GM23338 (cell line): ENCODE results near the gene CDC25C. TPM values are rescaled to one million over a fixed set of nuclear protein-coding genes. Genes with fewer than 3 reads are reported as not detected.
A peak's percentile ranks its signal among the peaks of the same experiment; 100 is the strongest.

Experiments used
- ATAC-seq: fragments of 200-7000 bp; cut with Tn5 transposase; 3 replicates; pipeline ENCODE4 v1.9.1; 2020
- DNase-seq: peaks from one replicate; pipeline ENCODE4 v3.0.0-alpha.2; 2015; ENCODE audit warnings: low spot score
- H2AFZ ChIP-seq: fragments of 200-600 bp; sonication (generic); 2 replicates; pipeline ENCODE4 v1.8.0; 2016; ENCODE audit warnings: antibody characterized with exemption, mild to moderate bottlenecking, moderate library complexity
- H3F3A ChIP-seq: fragments of 200-600 bp; sonication (generic); replicated peaks from 2 replicates; pipeline ENCODE4 v1.8.0; 2017; ENCODE audit warnings: antibody characterized with exemption, mixed run types, low read depth
- H3K27ac ChIP-seq: fragments of 200-600 bp; sonication (generic); 2 replicates; pipeline ENCODE4 v1.6.1; 2016; ENCODE audit warnings: low read depth
- H3K27me3 ChIP-seq: fragments of 200-600 bp; sonication (generic); 2 replicates; pipeline ENCODE4 v1.8.0; 2016; ENCODE audit warnings: mild to moderate bottlenecking, mixed run types, moderate library complexity; ENCODE audit not compliant: insufficient read depth
- H3K36me3 ChIP-seq: fragments of 200-600 bp; sonication (generic); 2 replicates; pipeline ENCODE4 v1.8.0; 2016; ENCODE audit warnings: mild to moderate bottlenecking; ENCODE audit not compliant: insufficient read depth
- H3K4me1 ChIP-seq: fragments of 200-600 bp; sonication (generic); 2 replicates; pipeline ENCODE4 v1.8.0; 2016; ENCODE audit warnings: mild to moderate bottlenecking, moderate library complexity; ENCODE audit not compliant: insufficient read depth
- H3K4me2 ChIP-seq: fragments of 200-600 bp; sonication (generic); 2 replicates; pipeline ENCODE4 v1.7.1; 2017; ENCODE audit warnings: mixed run types
- H3K4me3 ChIP-seq: fragments of 200-600 bp; sonication (generic); 2 replicates; pipeline ENCODE4 v1.6.1; 2016; ENCODE audit warnings: mixed run types
- H3K79me2 ChIP-seq: fragments of 200-600 bp; sonication (generic); replicated peaks from 2 replicates; pipeline ENCODE4 v1.8.0; 2017; ENCODE audit warnings: mild to moderate bottlenecking; ENCODE audit not compliant: insufficient read depth
- H3K9me2 ChIP-seq: fragments of 200-600 bp; sonication (generic); 2 replicates; pipeline ENCODE4 v1.8.0; 2017; ENCODE audit not compliant: insufficient read depth
- H4K20me1 ChIP-seq: fragments of 200-600 bp; sonication (generic); replicated peaks from 2 replicates; pipeline ENCODE4 v1.8.0; 2017; ENCODE audit warnings: mild to moderate bottlenecking; ENCODE audit not compliant: insufficient read depth
- H3K27ac Mint-ChIP-seq: 2 replicates; pipeline ENCODE4 v1.8.0; 2020; ENCODE audit warnings: inconsistent platforms, mild to moderate bottlenecking, moderate library complexity, mixed read lengths
- H3K27me3 Mint-ChIP-seq: 3 replicates; pipeline ENCODE4 v1.8.0; 2022; ENCODE audit warnings: low read depth, mild to moderate bottlenecking, moderate library complexity, mixed read lengths, inconsistent platforms; ENCODE audit not compliant: insufficient read depth, poor library complexity
- H3K36me3 Mint-ChIP-seq: 3 replicates; pipeline ENCODE4 v1.8.0; 2021; ENCODE audit warnings: low read depth, mild to moderate bottlenecking, inconsistent platforms, moderate library complexity, mixed read lengths
- H3K4me1 Mint-ChIP-seq: 3 replicates; pipeline ENCODE4 v1.8.0; 2020; ENCODE audit warnings: mild to moderate bottlenecking, inconsistent platforms, mixed read lengths
- H3K4me3 Mint-ChIP-seq: 3 replicates; pipeline ENCODE4 v1.8.0; 2021; ENCODE audit warnings: moderate library complexity, mild to moderate bottlenecking, inconsistent platforms, mixed read lengths
- H3K9me3 Mint-ChIP-seq: 3 replicates; pipeline ENCODE4 v1.8.0; 2020; ENCODE audit warnings: moderate library complexity, mild to moderate bottlenecking, inconsistent platforms, mixed read lengths
- CREB1 ChIP-seq: fragments of 250-450 bp; sonication (Bioruptor Pico); IDR thresholded peaks from 2 replicates; pipeline ENCODE4 v1.5.0; 2020; ENCODE audit warnings: low read depth, mild to moderate bottlenecking, moderate library complexity
- JUNB ChIP-seq: IDR thresholded peaks from one replicate; pipeline ENCODE4 v1.6.1; 2016; ENCODE audit warnings: antibody characterized with exemption; ENCODE audit not compliant: unreplicated experiment
- NANOG ChIP-seq: IDR thresholded peaks from 2 replicates; pipeline ENCODE4 v1.6.1; 2016; ENCODE audit warnings: antibody characterized with exemption, borderline replicate concordance
- ZNF114 ChIP-seq: fragments of 250-450 bp; sonication (Bioruptor Pico); IDR thresholded peaks from 2 replicates; pipeline ENCODE4 v1.5.0; 2020; ENCODE audit warnings: mild to moderate bottlenecking, moderate library complexity
- ZNF331 ChIP-seq: fragments of 250-450 bp; sonication (Bioruptor Pico); IDR thresholded peaks from 2 replicates; pipeline ENCODE4 v1.5.0; 2020; ENCODE audit warnings: low read depth, mild to moderate bottlenecking, moderate library complexity
- polyA plus RNA-seq: library from polyadenylated mRNA; unstranded; fragments of >200 nt; fragmentation: Nextera tagmentation; extraction: Ambion mirVana; gene quantifications from 2 replicates; pipeline ENCODE4 v1.2.1, GENCODE V29; 2016
- total RNA-seq: library from RNA; depleted of rRNA; stranded (reverse); fragments of >200 nt; shearing (Covaris generic); gene quantifications from 2 replicates; pipeline ENCODE4 v1.2.3, GENCODE V29; 2014
- TF ChIP-seq, protein P1 (sequence below): IDR thresholded peaks from 2 replicates; pipeline ENCODE4 v1.6.1; 2016; ENCODE audit warnings: antibody characterized with exemption
- TF ChIP-seq, protein P2 (sequence below), 2 experiments: fragments of 200-600 bp in 1 of 2; sonication (generic) in 1 of 2; conservative IDR thresholded peaks; 2 replicates each; pipeline versions ENCODE4 v1.5.1 to v1.6.1; 2016 to 2017; ENCODE audit warnings: antibody characterized with exemption in 2 of 2, low read depth in 2 of 2, mild to moderate bottlenecking in 2 of 2, moderate library complexity in 1 of 2
- TF ChIP-seq, protein P3 (sequence below): IDR thresholded peaks from one replicate; pipeline ENCODE4 v1.6.1; 2018; ENCODE audit warnings: antibody characterized with exemption; ENCODE audit not compliant: unreplicated experiment

CDC25C gene
- total and polyA plus RNA-seq, 2 experiments from 2014 or later: 20.9 to 25.6 TPM

DNA sequence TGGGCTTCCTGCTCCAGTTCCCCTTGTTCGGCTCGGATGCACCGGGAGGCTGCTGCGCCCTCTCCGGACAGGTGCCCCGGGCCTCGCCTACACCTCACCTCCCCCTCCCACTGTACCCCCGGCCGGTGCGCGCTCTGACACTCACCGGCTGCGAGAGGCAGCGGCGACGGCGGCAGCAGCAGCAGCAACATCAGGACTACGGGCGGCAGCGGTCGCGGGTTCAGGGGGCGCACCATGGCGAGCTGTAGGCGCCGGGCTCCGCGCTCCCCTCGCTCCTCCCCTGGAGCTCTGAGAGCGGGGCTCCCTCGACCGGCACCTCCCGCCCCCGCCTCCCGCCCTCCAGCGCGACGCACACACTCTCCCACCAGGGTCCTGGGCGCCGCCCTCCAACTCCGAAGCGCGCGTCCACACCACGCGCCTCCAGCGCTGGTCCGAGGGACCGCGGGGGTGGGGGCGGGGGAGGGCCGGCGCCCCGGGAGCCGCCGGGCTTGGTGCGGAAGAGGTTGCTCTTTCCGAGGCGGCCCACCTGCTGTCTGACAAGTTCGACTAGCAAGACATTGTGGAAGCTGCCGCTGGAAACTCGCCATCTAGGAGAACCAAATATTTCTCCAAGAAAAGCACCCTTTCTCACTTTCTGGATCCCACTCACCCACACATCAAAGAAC lies 57.3 kb downstream of the CDC25C start, which contains the start of gene GFRA3:
Gene GFRA3 (minus strand): TSS at position 433 of the 665 bp plus-strand sequence. CDS start 197 bp downstream, at position 236.
- Histone ChIP-seq H3K4me2 (peak within 1 kb of the TSS; percentile 90), H3K4me3 (peak within 1 kb of the TSS; percentile 74), H4K20me1 (no peaks in the 10 kb centered on the region), H3K36me3 (no peaks in the 10 kb centered on the region), H2AFZ (peak within 1 kb of the TSS; percentile 76), H3K9me2 (no peaks in the 10 kb centered on the region), H3K4me1 (peaks cover 13% of the 10 kb centered on the region; the same call in 1 of the 2 replicates), H3K79me2 (no peaks in the 10 kb centered on the region), H3K27ac (no peak within 1 kb of the TSS), H3K27me3 (peaks cover 43% of the 10 kb centered on the region), H3F3A (no peaks in the 10 kb centered on the region)
- no peaks in the 10 kb centered on the region for H3K9me3 Mint-ChIP-seq
- DNase-seq: peak; percentile 71
- H3K27me3 Mint-ChIP-seq: peaks cover 25% of the 10 kb centered on the region
- H3K4me1 Mint-ChIP-seq: peaks cover 19% of the 10 kb centered on the region
- no peak for TF ChIP-seq NANOG
- no peak for TF ChIP-seq JUNB
- TF ChIP-seq, protein P1, sequence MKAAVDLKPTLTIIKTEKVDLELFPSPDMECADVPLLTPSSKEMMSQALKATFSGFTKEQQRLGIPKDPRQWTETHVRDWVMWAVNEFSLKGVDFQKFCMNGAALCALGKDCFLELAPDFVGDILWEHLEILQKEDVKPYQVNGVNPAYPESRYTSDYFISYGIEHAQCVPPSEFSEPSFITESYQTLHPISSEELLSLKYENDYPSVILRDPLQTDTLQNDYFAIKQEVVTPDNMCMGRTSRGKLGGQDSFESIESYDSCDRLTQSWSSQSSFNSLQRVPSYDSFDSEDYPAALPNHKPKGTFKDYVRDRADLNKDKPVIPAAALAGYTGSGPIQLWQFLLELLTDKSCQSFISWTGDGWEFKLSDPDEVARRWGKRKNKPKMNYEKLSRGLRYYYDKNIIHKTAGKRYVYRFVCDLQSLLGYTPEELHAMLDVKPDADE: no peak
- TF ChIP-seq, protein P2, sequence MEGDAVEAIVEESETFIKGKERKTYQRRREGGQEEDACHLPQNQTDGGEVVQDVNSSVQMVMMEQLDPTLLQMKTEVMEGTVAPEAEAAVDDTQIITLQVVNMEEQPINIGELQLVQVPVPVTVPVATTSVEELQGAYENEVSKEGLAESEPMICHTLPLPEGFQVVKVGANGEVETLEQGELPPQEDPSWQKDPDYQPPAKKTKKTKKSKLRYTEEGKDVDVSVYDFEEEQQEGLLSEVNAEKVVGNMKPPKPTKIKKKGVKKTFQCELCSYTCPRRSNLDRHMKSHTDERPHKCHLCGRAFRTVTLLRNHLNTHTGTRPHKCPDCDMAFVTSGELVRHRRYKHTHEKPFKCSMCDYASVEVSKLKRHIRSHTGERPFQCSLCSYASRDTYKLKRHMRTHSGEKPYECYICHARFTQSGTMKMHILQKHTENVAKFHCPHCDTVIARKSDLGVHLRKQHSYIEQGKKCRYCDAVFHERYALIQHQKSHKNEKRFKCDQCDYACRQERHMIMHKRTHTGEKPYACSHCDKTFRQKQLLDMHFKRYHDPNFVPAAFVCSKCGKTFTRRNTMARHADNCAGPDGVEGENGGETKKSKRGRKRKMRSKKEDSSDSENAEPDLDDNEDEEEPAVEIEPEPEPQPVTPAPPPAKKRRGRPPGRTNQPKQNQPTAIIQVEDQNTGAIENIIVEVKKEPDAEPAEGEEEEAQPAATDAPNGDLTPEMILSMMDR (conservative IDR thresholded peaks at IDR 0.05; ENCODE audit: low read depth in 2 of 2): peak in 1 of 2 experiments; percentile 15; a peak in 1 of 4 replicates
- no peak for TF ChIP-seq ZNF114 (CRISPR knock-in tag)
- TF ChIP-seq, protein P3, sequence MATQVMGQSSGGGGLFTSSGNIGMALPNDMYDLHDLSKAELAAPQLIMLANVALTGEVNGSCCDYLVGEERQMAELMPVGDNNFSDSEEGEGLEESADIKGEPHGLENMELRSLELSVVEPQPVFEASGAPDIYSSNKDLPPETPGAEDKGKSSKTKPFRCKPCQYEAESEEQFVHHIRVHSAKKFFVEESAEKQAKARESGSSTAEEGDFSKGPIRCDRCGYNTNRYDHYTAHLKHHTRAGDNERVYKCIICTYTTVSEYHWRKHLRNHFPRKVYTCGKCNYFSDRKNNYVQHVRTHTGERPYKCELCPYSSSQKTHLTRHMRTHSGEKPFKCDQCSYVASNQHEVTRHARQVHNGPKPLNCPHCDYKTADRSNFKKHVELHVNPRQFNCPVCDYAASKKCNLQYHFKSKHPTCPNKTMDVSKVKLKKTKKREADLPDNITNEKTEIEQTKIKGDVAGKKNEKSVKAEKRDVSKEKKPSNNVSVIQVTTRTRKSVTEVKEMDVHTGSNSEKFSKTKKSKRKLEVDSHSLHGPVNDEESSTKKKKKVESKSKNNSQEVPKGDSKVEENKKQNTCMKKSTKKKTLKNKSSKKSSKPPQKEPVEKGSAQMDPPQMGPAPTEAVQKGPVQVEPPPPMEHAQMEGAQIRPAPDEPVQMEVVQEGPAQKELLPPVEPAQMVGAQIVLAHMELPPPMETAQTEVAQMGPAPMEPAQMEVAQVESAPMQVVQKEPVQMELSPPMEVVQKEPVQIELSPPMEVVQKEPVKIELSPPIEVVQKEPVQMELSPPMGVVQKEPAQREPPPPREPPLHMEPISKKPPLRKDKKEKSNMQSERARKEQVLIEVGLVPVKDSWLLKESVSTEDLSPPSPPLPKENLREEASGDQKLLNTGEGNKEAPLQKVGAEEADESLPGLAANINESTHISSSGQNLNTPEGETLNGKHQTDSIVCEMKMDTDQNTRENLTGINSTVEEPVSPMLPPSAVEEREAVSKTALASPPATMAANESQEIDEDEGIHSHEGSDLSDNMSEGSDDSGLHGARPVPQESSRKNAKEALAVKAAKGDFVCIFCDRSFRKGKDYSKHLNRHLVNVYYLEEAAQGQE: no peak
- no peak for TF ChIP-seq CREB1
- ATAC-seq: peak; percentile 89
- no peak within 1 kb of the TSS for H3K27ac Mint-ChIP-seq
- no peaks in the 10 kb centered on the region for H3K36me3 Mint-ChIP-seq
- H3K4me3 Mint-ChIP-seq: peak within 1 kb of the TSS; percentile 70

DNA sequence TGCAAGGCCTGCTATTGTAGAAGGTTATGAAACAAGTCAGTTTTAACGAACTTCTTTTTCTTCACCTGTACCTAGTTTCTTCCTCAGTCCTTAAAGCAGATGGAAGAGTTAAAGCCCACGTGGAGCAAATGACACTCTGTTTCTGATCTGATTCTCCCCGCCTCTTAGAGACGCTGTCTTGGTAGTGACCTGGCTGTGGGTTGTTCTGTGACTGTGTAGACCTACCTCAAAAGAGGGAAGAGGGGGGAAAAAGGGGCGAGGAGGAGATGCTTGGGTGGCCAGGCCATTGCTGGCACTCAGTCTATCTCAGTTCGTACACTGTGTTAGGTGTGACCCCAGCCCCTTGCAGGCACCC lies 57.8 kb downstream of the CDC25C start:
- H3K4me3 Mint-ChIP-seq: peak overlapping the region; percentile 70
- H4K20me1 ChIP-seq: no peaks in the 10 kb centered on the region
- peak overlapping the region; percentile 76 for H2AFZ ChIP-seq
- no peaks in the 10 kb centered on the region for H3F3A ChIP-seq
- peak overlapping the region; percentile 74 for H3K4me3 ChIP-seq
- H3K27me3 ChIP-seq: peaks cover 43% of the 10 kb centered on the region
- ATAC-seq (no peak), DNase-seq (no peak)
- peaks cover 19% of the 10 kb centered on the region for H3K4me1 Mint-ChIP-seq
- H3K9me3 Mint-ChIP-seq: no peaks in the 10 kb centered on the region
- no peak overlapping the region for H3K27ac ChIP-seq
- peaks cover 13% of the 10 kb centered on the region; the same call in 1 of the 2 replicates for H3K4me1 ChIP-seq
- no peaks in the 10 kb centered on the region for H3K9me2 ChIP-seq
- H3K4me2 ChIP-seq: peak overlapping the region; percentile 90
- H3K27ac Mint-ChIP-seq: no peak overlapping the region
- H3K79me2 ChIP-seq: no peaks in the 10 kb centered on the region
- H3K27me3 Mint-ChIP-seq: peaks cover 25% of the 10 kb centered on the region
- H3K36me3 ChIP-seq: no peaks in the 10 kb centered on the region
- no peaks in the 10 kb centered on the region for H3K36me3 Mint-ChIP-seq
- TF ChIP-seq, protein P3: no peak
- no peak for TF ChIP-seq ZNF331 (CRISPR knock-in tag)
- TF ChIP-seq JUNB: no peak
